Measurements from ENCODE around the gene PCOLCE2.

The PCOLCE2 gene

GRCh38 chr3:142794508-142794907 is 94.4 kb downstream of the PCOLCE2 start:
- Histone ChIP-seq H3K36me3 (ENCODE audit: control insufficient read depth in 1 of 2, insufficient read depth in 2 of 2, low read length in 2 of 2) (no peaks in the 10 kb centered on the region), H3K27me3 (ENCODE audit: low read depth, low read length) (no peaks in the 10 kb centered on the region), H3K27ac (ENCODE audit: low read length) (no peak overlapping the region), H3K4me3 (ENCODE audit: low read depth in 1 of 2, low read length in 2 of 2) (no peak overlapping the region), H3K9me3 (ENCODE audit: control insufficient read depth in 1 of 2, low read length in 2 of 2) (no peaks in the 10 kb centered on the region), H3K4me1 (ENCODE audit: control insufficient read depth in 1 of 2, insufficient read depth in 2 of 2, low read length in 2 of 2) (no peaks in the 10 kb centered on the region)

GRCh38 chr3:142787719-142788118 is 101.2 kb downstream of the PCOLCE2 start:
- Histone ChIP-seq H3K27ac (ENCODE audit: low read length) (no peak overlapping the region), H3K36me3 (ENCODE audit: control insufficient read depth in 1 of 2, insufficient read depth in 2 of 2, low read length in 2 of 2) (peaks cover 3 to 6% of the 10 kb centered on the region in 2 donors), H3K4me3 (ENCODE audit: low read depth in 1 of 2, low read length in 2 of 2) (no peak overlapping the region), H3K4me1 (ENCODE audit: control insufficient read depth in 1 of 2, insufficient read depth in 2 of 2, low read length in 2 of 2) (no peaks in the 10 kb centered on the region), H3K27me3 (ENCODE audit: low read depth, low read length) (no peaks in the 10 kb centered on the region), H3K9me3 (ENCODE audit: control insufficient read depth in 1 of 2, low read length in 2 of 2) (peaks cover 0 to under 1% of the 10 kb centered on the region in 2 donors)

- H3K4me3 ChIP-seq (ENCODE audit: low read depth in 1 of 2, low read length in 2 of 2) = no peak overlapping the region
- peaks cover 6 to 9% of the 10 kb centered on the region in 2 donors for H3K36me3 ChIP-seq (ENCODE audit: control insufficient read depth in 1 of 2, insufficient read depth in 2 of 2, low read length in 2 of 2)
- no peak overlapping the region for H3K27ac ChIP-seq (ENCODE audit: low read length)
- H3K27me3 ChIP-seq (ENCODE audit: low read depth, low read length) = no peaks in the 10 kb centered on the region
- peaks cover 0 to 3% of the 10 kb centered on the region in 2 donors for H3K9me3 ChIP-seq (ENCODE audit: control insufficient read depth in 1 of 2, low read length in 2 of 2)
- no peaks in the 10 kb centered on the region for H3K4me1 ChIP-seq (ENCODE audit: control insufficient read depth in 1 of 2, insufficient read depth in 2 of 2, low read length in 2 of 2)
Observed at GRCh38 chr3:142785996-142786395, 102.9 kb downstream of the PCOLCE2 start.

- Histone ChIP-seq H3K4me1 (ENCODE audit: control insufficient read depth in 1 of 2, insufficient read depth in 2 of 2, low read length in 2 of 2) (no peaks in the 10 kb centered on the region), H3K27ac (ENCODE audit: low read length) (no peak overlapping the region), H3K4me3 (ENCODE audit: low read depth in 1 of 2, low read length in 2 of 2) (no peak overlapping the region), H3K27me3 (ENCODE audit: low read depth, low read length) (no peaks in the 10 kb centered on the region), H3K9me3 (ENCODE audit: control insufficient read depth in 1 of 2, low read length in 2 of 2) (peaks cover 0 to 3% of the 10 kb centered on the region in 2 donors), H3K36me3 (ENCODE audit: control insufficient read depth in 1 of 2, insufficient read depth in 2 of 2, low read length in 2 of 2) (peaks cover 6 to 9% of the 10 kb centered on the region in 2 donors)
Observed at GRCh38 chr3:142784228-142784627, 104.7 kb downstream of the PCOLCE2 start.

GRCh38 chr3:142782616-142783015 is 106.3 kb downstream of the PCOLCE2 start:
- Histone ChIP-seq H3K4me1 (ENCODE audit: control insufficient read depth in 1 of 2, insufficient read depth in 2 of 2, low read length in 2 of 2) (no peaks in the 10 kb centered on the region), H3K9me3 (ENCODE audit: control insufficient read depth in 1 of 2, low read length in 2 of 2) (peaks cover 0 to 3% of the 10 kb centered on the region in 2 donors), H3K27ac (ENCODE audit: low read length) (no peak overlapping the region), H3K4me3 (ENCODE audit: low read depth in 1 of 2, low read length in 2 of 2) (no peak overlapping the region), H3K27me3 (ENCODE audit: low read depth, low read length) (no peaks in the 10 kb centered on the region), H3K36me3 (ENCODE audit: control insufficient read depth in 1 of 2, insufficient read depth in 2 of 2, low read length in 2 of 2) (peaks cover 6 to 9% of the 10 kb centered on the region in 2 donors)

- Histone ChIP-seq H3K27ac (ENCODE audit: low read length) (no peak overlapping the region), H3K9me3 (ENCODE audit: control insufficient read depth in 1 of 2, low read length in 2 of 2) (peaks cover 0 to 3% of the 10 kb centered on the region in 2 donors), H3K4me1 (ENCODE audit: control insufficient read depth in 1 of 2, insufficient read depth in 2 of 2, low read length in 2 of 2) (no peaks in the 10 kb centered on the region), H3K4me3 (ENCODE audit: low read depth in 1 of 2, low read length in 2 of 2) (no peak overlapping the region), H3K27me3 (ENCODE audit: low read depth, low read length) (no peaks in the 10 kb centered on the region), H3K36me3 (ENCODE audit: control insufficient read depth in 1 of 2, insufficient read depth in 2 of 2, low read length in 2 of 2) (peaks cover 6 to 9% of the 10 kb centered on the region in 2 donors)
Observed at GRCh38 chr3:142779591-142779990, 109.3 kb downstream of the PCOLCE2 start.

GRCh38 chr3:142778541-142778940 is 110.3 kb downstream of the PCOLCE2 start:
- Histone ChIP-seq H3K27ac (ENCODE audit: low read length) (no peak overlapping the region), H3K9me3 (ENCODE audit: control insufficient read depth in 1 of 2, low read length in 2 of 2) (peaks cover 0 to 3% of the 10 kb centered on the region in 2 donors), H3K36me3 (ENCODE audit: control insufficient read depth in 1 of 2, insufficient read depth in 2 of 2, low read length in 2 of 2) (peaks cover 6 to 9% of the 10 kb centered on the region in 2 donors), H3K4me1 (ENCODE audit: control insufficient read depth in 1 of 2, insufficient read depth in 2 of 2, low read length in 2 of 2) (no peaks in the 10 kb centered on the region), H3K4me3 (ENCODE audit: low read depth in 1 of 2, low read length in 2 of 2) (no peak overlapping the region), H3K27me3 (ENCODE audit: low read depth, low read length) (no peaks in the 10 kb centered on the region)

- peaks cover 5 to 8% of the 10 kb centered on the region in 2 donors for H3K36me3 ChIP-seq (ENCODE audit: control insufficient read depth in 1 of 2, insufficient read depth in 2 of 2, low read length in 2 of 2)
- H3K9me3 ChIP-seq (ENCODE audit: control insufficient read depth in 1 of 2, low read length in 2 of 2) = peaks cover 0 to 3% of the 10 kb centered on the region in 2 donors
- H3K4me1 ChIP-seq (ENCODE audit: control insufficient read depth in 1 of 2, insufficient read depth in 2 of 2, low read length in 2 of 2) = no peaks in the 10 kb centered on the region
- H3K27ac ChIP-seq (ENCODE audit: low read length) = no peak overlapping the region
- H3K4me3 ChIP-seq (ENCODE audit: low read depth in 1 of 2, low read length in 2 of 2) = no peak overlapping the region
- no peaks in the 10 kb centered on the region for H3K27me3 ChIP-seq (ENCODE audit: low read depth, low read length)
Observed at GRCh38 chr3:142777927-142778326, 111.0 kb downstream of the PCOLCE2 start.

- no peak overlapping the region for H3K4me3 ChIP-seq (ENCODE audit: low read depth in 1 of 2, low read length in 2 of 2)
- peaks cover 0 to 30% of the 10 kb centered on the region in 2 donors for H3K36me3 ChIP-seq (ENCODE audit: control insufficient read depth in 1 of 2, insufficient read depth in 2 of 2, low read length in 2 of 2)
- H3K4me1 ChIP-seq (ENCODE audit: control insufficient read depth in 1 of 2, insufficient read depth in 2 of 2, low read length in 2 of 2) = no peaks in the 10 kb centered on the region
- H3K9me3 ChIP-seq (ENCODE audit: control insufficient read depth in 1 of 2, low read length in 2 of 2) = peaks cover 0 to 7% of the 10 kb centered on the region in 2 donors
- no peak overlapping the region for H3K27ac ChIP-seq (ENCODE audit: low read length)
- H3K27me3 ChIP-seq (ENCODE audit: low read depth, low read length) = no peaks in the 10 kb centered on the region
Observed at GRCh38 chr3:142768338-142768737, 120.5 kb downstream of the PCOLCE2 start.

Measured in muscle layer of duodenum (tissue), 2 donors.